Measurements from ENCODE around the gene C18orf32.
A peak's percentile ranks its signal among the peaks of the same experiment; 100 is the strongest.

The C18orf32 gene

GRCh38 chr18:49499046-49499637 is 12.1 kb upstream of the C18orf32 start:
- TF ChIP-seq, protein P1, sequence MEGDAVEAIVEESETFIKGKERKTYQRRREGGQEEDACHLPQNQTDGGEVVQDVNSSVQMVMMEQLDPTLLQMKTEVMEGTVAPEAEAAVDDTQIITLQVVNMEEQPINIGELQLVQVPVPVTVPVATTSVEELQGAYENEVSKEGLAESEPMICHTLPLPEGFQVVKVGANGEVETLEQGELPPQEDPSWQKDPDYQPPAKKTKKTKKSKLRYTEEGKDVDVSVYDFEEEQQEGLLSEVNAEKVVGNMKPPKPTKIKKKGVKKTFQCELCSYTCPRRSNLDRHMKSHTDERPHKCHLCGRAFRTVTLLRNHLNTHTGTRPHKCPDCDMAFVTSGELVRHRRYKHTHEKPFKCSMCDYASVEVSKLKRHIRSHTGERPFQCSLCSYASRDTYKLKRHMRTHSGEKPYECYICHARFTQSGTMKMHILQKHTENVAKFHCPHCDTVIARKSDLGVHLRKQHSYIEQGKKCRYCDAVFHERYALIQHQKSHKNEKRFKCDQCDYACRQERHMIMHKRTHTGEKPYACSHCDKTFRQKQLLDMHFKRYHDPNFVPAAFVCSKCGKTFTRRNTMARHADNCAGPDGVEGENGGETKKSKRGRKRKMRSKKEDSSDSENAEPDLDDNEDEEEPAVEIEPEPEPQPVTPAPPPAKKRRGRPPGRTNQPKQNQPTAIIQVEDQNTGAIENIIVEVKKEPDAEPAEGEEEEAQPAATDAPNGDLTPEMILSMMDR (conservative IDR thresholded peaks at IDR 0.05; ENCODE audit: low read depth, low read length) = no peak
- H3K4me3 ChIP-seq (ENCODE audit: low read depth, low read length) = no peak overlapping the region

DNA sequence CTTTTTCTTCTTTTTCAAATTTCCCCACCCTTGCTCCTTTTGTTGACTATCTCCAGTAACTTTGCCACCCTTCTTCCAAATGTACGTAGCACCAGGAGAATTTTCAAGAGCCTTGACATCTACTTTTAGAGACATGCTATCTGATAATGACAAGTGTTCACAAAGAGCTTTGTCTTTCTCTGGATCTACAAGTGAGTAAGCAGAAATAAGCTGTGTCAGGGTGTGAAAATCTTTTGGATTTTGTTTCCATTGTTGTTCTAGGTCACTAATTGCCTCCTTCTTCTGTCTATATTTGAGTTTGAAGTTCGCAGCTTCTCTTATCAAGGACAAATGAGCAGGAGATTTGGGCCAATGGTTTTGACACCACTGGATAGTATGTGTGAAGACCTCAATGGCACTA is 8.4 kb upstream of the C18orf32 start:
- H3K4me3 ChIP-seq (ENCODE audit: low read depth, low read length) = no peak overlapping the region
- no peak for DNase-seq (ENCODE audit: low read depth)
- TF ChIP-seq, protein P1 (conservative IDR thresholded peaks at IDR 0.05; ENCODE audit: low read depth, low read length) = no peak

More at GRCh38 chr18:49499046-49499637, 12.1 kb upstream of the C18orf32 start:
- DNase-seq (ENCODE audit: low read depth) = no peak

- TF ChIP-seq, protein P1 (conservative IDR thresholded peaks at IDR 0.05; ENCODE audit: low read depth, low read length) = no peak
- DNase-seq (ENCODE audit: low read depth) = no peak
- H3K4me3 ChIP-seq (ENCODE audit: low read depth, low read length) = no peak overlapping the region
These were observed 8.0 kb upstream of the C18orf32 start for GRCh38 chr18:49495076-49495475.

- TF ChIP-seq, protein P1 (conservative IDR thresholded peaks at IDR 0.05; ENCODE audit: low read depth, low read length) = no peak
- DNase-seq (ENCODE audit: low read depth) = no peak
- no peak overlapping the region for H3K4me3 ChIP-seq (ENCODE audit: low read depth, low read length)
These were observed 7.6 kb upstream of the C18orf32 start for GRCh38 chr18:49494660-49495059.

DNA sequence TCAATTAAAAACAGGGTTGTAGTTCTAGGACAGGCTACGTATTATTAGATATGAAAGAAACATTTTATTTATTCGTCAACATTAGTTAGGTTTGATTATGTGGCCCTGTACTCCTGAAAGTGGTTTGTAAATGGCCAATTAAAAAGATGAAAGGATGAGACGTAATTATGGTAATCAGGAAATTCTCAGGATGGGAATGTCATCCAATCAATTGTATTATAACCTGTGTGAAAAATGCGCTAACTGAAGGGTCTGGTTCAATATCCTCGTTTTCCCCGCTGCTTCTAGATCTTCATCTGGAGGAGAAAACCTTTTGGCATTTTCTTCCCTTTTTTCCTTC is 5.6 kb upstream of the C18orf32 start:
- TF ChIP-seq, protein P1 (conservative IDR thresholded peaks at IDR 0.05; ENCODE audit: low read depth, low read length) = no peak
- no peak overlapping the region for H3K4me3 ChIP-seq (ENCODE audit: low read depth, low read length)
- DNase-seq (ENCODE audit: low read depth) = no peak

DNA sequence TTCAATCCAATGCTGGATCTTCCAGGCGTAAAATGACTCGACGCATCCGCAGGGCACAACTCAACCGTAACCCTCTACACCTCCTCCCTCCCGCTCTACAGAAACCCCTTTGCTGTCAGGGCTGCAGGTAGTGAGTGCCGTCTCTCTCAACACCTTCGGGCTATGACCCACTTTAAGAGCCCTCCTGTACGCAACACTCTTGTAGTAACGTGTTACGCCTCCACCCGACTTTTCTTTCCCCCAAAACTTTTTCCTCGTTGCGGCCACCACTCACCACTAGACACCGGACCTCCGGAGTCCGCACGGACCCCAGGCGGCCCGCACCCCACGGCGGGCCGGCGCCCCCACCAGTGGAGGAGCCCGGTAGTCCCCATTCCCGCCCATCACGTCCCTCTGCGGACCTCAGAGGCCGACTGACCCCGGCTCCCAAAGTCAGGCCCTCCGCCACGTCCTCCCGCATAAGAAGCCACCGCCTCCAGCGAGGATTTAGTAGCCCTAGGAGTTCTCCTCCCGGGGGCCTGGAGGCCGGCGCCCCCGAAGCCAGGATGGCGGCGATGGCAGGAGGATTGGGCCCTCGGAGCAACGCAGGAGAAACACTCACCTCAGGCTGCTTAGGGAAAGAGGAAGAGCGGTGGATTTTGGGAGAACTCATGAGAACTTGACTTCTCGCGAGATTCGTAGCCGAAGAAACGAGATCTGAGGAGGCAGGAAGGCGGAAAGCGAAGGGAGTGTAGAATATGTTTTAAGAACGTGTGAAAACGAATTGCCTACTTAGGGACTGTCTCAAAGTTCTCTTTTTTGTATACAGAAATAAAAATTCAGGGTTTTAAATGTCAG is 5.0 kb upstream of the C18orf32 start, which contains the start of gene RPL17:
Gene RPL17, minus strand, starts transcription at position 609 of the 837 bp plus-strand sequence.
- peak; percentile 100 for DNase-seq (ENCODE audit: low read depth)
- H3K4me3 ChIP-seq (ENCODE audit: low read depth, low read length) = peak within 1 kb of the TSS; percentile 96
- TF ChIP-seq, protein P1 (conservative IDR thresholded peaks at IDR 0.05; ENCODE audit: low read depth, low read length) = no peak

GRCh38 chr18:49491534-49491856 is 4.5 kb upstream of the C18orf32 start:
- TF ChIP-seq, protein P1 (conservative IDR thresholded peaks at IDR 0.05; ENCODE audit: low read depth, low read length) = no peak
- peak overlapping the region; percentile 96 for H3K4me3 ChIP-seq (ENCODE audit: low read depth, low read length)
- DNase-seq (ENCODE audit: low read depth) = no peak
